Trophoblast cell (in vitro differentiated cells and primary cell): ENCODE data around the gene KAT6B.

Source experiments
- DNase-seq, 2 donors: peaks; one replicate each; pipeline ENCODE4 v3.0.0-alpha.2; 2016
- H2AFZ ChIP-seq: 2 replicates; pipeline ENCODE4 v1.6.1; 2013; ENCODE audit warnings: low read length, moderate library complexity, mild to moderate bottlenecking; ENCODE audit not compliant: insufficient read depth, poor library complexity
- H2AK5ac ChIP-seq: 2 replicates; pipeline ENCODE4 v1.6.1; 2013; ENCODE audit warnings: mild to moderate bottlenecking, low read length
- H2BK120ac ChIP-seq: 2 replicates; pipeline ENCODE4 v1.6.1; 2013; ENCODE audit warnings: low read length, mild to moderate bottlenecking, moderate library complexity; ENCODE audit not compliant: insufficient read depth, poor library complexity
- H2BK12ac ChIP-seq: 2 replicates; pipeline ENCODE4 v1.6.1; 2013; ENCODE audit warnings: mild to moderate bottlenecking, low read length, moderate library complexity
- H2BK5ac ChIP-seq: 2 replicates; pipeline ENCODE4 v1.6.1; 2013; ENCODE audit warnings: low read length, low read depth, moderate library complexity, mild to moderate bottlenecking; ENCODE audit not compliant: poor library complexity
- H3K14ac ChIP-seq: 2 replicates; pipeline ENCODE4 v1.6.1; 2013; ENCODE audit warnings: mild to moderate bottlenecking, low read length
- H3K18ac ChIP-seq: 2 replicates; pipeline ENCODE4 v1.6.1; 2013; ENCODE audit warnings: mild to moderate bottlenecking, low read length
- H3K23ac ChIP-seq: 2 replicates; pipeline ENCODE4 v1.6.1; 2013; ENCODE audit warnings: low read length
- H3K27ac ChIP-seq: 2 replicates; pipeline ENCODE4 v1.5.1; 2013; ENCODE audit warnings: low read depth, mild to moderate bottlenecking, inconsistent platforms, low read length, moderate library complexity
- H3K27me3 ChIP-seq: 2 replicates; pipeline ENCODE4 v1.6.1; 2013; ENCODE audit warnings: inconsistent platforms, mild to moderate bottlenecking, low read length, moderate library complexity; ENCODE audit not compliant: insufficient read depth
- H3K36me3 ChIP-seq, 2 experiments: 1 replicate in 1 of 2; 2 replicates in 1 of 2; pipeline ENCODE4 v1.6.1; 2013; ENCODE audit warnings: low read length in 2 of 2, mild to moderate bottlenecking in 2 of 2, moderate library complexity in 1 of 2; ENCODE audit not compliant: insufficient read depth in 2 of 2, control insufficient read depth in 1 of 2
- H3K4ac ChIP-seq: 2 replicates; pipeline ENCODE4 v1.6.1; 2013; ENCODE audit warnings: low read depth, mild to moderate bottlenecking, low read length, moderate library complexity
- H3K4me1 ChIP-seq, 2 experiments: 1 replicate in 1 of 2; 2 replicates in 1 of 2; pipeline ENCODE4 v1.6.1; 2013; ENCODE audit warnings: low read length in 2 of 2, mild to moderate bottlenecking in 2 of 2, moderate library complexity in 1 of 2; ENCODE audit not compliant: insufficient read depth in 2 of 2, control insufficient read depth in 1 of 2
- H3K4me2 ChIP-seq: 2 replicates; pipeline ENCODE4 v1.6.1; 2013; ENCODE audit warnings: inconsistent platforms, mild to moderate bottlenecking, low read length, moderate library complexity
- H3K4me3 ChIP-seq: 2 replicates; pipeline ENCODE4 v1.5.1; 2013; ENCODE audit warnings: mild to moderate bottlenecking, low read depth, low read length, inconsistent platforms
- H3K79me1 ChIP-seq: one replicate; pipeline ENCODE4 v1.6.1; 2013; ENCODE audit warnings: low read length
- H3K79me2 ChIP-seq: 2 replicates; pipeline ENCODE4 v1.6.1; 2013; ENCODE audit warnings: low read length, mild to moderate bottlenecking; ENCODE audit not compliant: control insufficient read depth, insufficient read depth, poor library complexity
- H3K9ac ChIP-seq: 2 replicates; pipeline ENCODE4 v1.6.1; 2013; ENCODE audit warnings: mild to moderate bottlenecking, low read length
- H3K9me3 ChIP-seq: 2 replicates; pipeline ENCODE4 v1.6.1; 2013; ENCODE audit warnings: low read depth, mild to moderate bottlenecking, control low read depth, inconsistent platforms, low read length; ENCODE audit not compliant: insufficient read depth
- H4K12ac ChIP-seq: 2 replicates; pipeline ENCODE4 v1.6.1; 2013; ENCODE audit warnings: low read depth, mild to moderate bottlenecking, low read length, moderate library complexity
- H4K8ac ChIP-seq: 2 replicates; pipeline ENCODE4 v1.6.1; 2013; ENCODE audit warnings: low read depth, mild to moderate bottlenecking, low read length, moderate library complexity
- H4K91ac ChIP-seq: one replicate; pipeline ENCODE4 v1.6.1; 2013; ENCODE audit warnings: low read depth, mild to moderate bottlenecking, low read length, moderate library complexity
- WGBS: extraction: QIAGEN DNeasy Blood & Tissue Kit; methylation state at CpG from one replicate; pipeline ENCODE4 v1.1.7; 2013; ENCODE audit warnings: missing lambda C conversion rate; ENCODE audit not compliant: insufficient read length, insufficient coverage; ENCODE audit errors: extremely low coverage; 5-methylcytosine and 5-hydroxymethylcytosine counted together

Gene KAT6B

DNA sequence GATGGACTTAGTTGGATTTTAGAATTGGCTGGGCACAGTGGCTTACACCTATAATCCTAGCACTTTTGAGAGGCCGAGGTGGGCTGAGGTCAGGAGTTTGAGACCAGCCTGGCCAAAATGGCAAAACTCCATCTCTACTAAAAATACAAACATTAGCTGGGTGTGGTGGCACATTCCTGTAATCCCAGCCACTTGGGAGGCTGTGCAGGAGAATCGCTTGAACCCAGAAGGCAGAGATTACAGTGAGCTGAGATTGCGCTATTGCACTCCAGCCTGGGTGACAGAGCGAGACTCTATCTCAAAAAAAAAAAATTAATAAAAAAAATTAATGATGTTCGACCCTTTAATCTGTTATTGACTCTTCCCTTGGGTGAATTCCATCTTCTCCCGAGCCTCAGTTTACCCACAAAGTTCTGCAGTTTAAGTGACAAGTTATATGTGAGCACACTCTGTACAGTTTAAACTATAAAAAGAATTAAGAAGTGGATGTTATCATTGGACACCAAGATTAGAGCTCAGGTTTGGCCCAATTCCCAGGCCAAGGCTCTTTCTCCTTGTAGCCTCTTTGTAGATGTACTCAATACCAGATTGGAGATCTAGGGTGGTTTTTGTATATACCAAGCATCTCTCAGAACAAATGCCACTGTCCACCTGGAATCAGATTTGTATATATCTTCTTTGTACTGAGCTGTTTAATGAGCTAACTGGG, 15.0 kb downstream of the KAT6B start:
- no peak overlapping the region for H4K8ac ChIP-seq
- no peak overlapping the region for H3K9ac ChIP-seq
- no peaks in the 10 kb centered on the region for H3K4me1 ChIP-seq
- no peak for DNase-seq
- no peak overlapping the region for H2AK5ac ChIP-seq
- no peak overlapping the region for H3K4ac ChIP-seq
- no peak overlapping the region for H2AFZ ChIP-seq
- no peak overlapping the region for H3K4me3 ChIP-seq
- no peak overlapping the region for H2BK120ac ChIP-seq
- H3K14ac ChIP-seq, result no peak overlapping the region
- H4K91ac ChIP-seq, result no peak overlapping the region
- H3K18ac ChIP-seq, result no peak overlapping the region
- H3K27ac ChIP-seq, result no peak overlapping the region
- no peaks in the 10 kb centered on the region for H3K79me1 ChIP-seq
- H2BK5ac ChIP-seq, result no peak overlapping the region
- H3K27me3 ChIP-seq, result no peaks in the 10 kb centered on the region
- H4K12ac ChIP-seq, result no peak overlapping the region
- no peak overlapping the region for H3K4me2 ChIP-seq
- H3K79me2 ChIP-seq, result no peaks in the 10 kb centered on the region
- H3K36me3 ChIP-seq, result peaks cover 2 to 4% of the 10 kb centered on the region in 2 experiments
- no peaks in the 10 kb centered on the region for H3K9me3 ChIP-seq
- no peak overlapping the region for H3K23ac ChIP-seq
- H2BK12ac ChIP-seq, result no peak overlapping the region
- WGBS, result no CpG with 5 or more reads among the region's 6 CpGs

DNA sequence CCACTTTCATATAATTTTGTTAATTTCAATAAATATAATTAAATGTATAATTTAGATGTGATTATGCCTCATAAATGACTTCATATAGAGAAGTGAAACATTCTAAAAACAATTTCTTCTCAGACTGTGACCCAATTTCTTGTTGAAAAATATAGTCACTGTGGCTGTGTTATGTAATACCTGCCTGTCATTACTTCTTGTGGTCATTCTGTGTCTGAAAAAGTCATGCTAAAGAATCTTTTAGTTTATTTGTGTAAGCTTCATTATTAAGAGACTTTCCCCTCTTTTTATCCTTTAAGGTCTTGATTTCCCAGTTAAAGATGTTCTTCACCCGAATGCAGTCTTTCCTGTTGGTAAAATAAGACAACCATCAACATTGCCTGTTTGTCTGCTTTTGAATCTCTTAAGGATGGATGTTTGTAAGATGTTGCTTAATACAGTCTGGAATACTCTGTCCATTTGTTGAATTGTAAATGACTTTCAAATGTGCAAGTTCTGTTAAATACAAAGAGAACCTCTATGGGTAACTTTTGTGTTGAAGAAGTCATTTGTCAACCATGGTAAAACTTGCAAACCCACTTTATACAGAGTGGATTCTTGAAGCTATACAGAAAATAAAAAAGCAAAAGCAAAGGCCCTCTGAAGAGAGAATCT, 16.0 kb downstream of the KAT6B start:
- H3K27ac ChIP-seq, result no peak overlapping the region
- H2BK5ac ChIP-seq, result no peak overlapping the region
- H4K8ac ChIP-seq, result no peak overlapping the region
- no peak overlapping the region for H2BK12ac ChIP-seq
- no peaks in the 10 kb centered on the region for H3K79me2 ChIP-seq
- H3K4ac ChIP-seq, result no peak overlapping the region
- no peak overlapping the region for H3K4me3 ChIP-seq
- no peak overlapping the region for H2AK5ac ChIP-seq
- H3K27me3 ChIP-seq, result no peaks in the 10 kb centered on the region
- H3K23ac ChIP-seq, result no peak overlapping the region
- no peaks in the 10 kb centered on the region for H3K9me3 ChIP-seq
- no peaks in the 10 kb centered on the region for H3K4me1 ChIP-seq
- WGBS, result no CpG with 5 or more reads among the region's 1 CpG
- no peak overlapping the region for H3K9ac ChIP-seq
- no peak overlapping the region for H3K14ac ChIP-seq
- H3K18ac ChIP-seq, result no peak overlapping the region
- no peaks in the 10 kb centered on the region for H3K79me1 ChIP-seq
- H4K91ac ChIP-seq, result no peak overlapping the region
- no peak for DNase-seq
- peaks cover 2 to 4% of the 10 kb centered on the region in 2 experiments for H3K36me3 ChIP-seq
- H2AFZ ChIP-seq, result no peak overlapping the region
- no peak overlapping the region for H4K12ac ChIP-seq
- no peak overlapping the region for H3K4me2 ChIP-seq
- H2BK120ac ChIP-seq, result no peak overlapping the region

DNA sequence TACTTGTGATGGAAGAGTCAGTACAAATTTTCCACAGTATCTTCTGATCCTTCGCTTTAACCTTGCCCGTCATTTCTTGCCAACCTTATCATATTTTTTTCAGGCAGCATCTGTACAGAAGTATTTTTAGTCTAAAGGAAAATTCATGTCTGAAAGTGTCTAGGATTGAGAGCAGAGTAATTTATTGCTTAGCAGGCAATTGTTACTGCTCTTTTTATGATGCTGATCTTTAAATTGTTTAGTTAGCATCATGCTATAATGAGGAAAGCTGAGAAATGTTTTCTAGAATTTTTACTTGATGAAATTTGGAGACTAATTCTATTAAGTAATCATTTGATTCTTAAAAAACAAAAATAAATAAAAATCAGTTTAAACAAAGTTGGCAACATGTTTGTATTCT, 20.6 kb downstream of the KAT6B start:
- Histone ChIP-seq H3K9me3 (no peaks in the 10 kb centered on the region), H2BK120ac (no peak overlapping the region), H3K18ac (no peak overlapping the region), H3K4me3 (no peak overlapping the region), H2BK5ac (no peak overlapping the region), H3K4ac (no peak overlapping the region), H4K8ac (no peak overlapping the region), H3K79me1 (no peaks in the 10 kb centered on the region), H2AK5ac (no peak overlapping the region), H4K91ac (no peak overlapping the region), H3K27ac (no peak overlapping the region), H3K36me3 (peaks cover 4% of the 10 kb centered on the region in 2 experiments), H3K4me1 (no peaks in the 10 kb centered on the region), H3K23ac (no peak overlapping the region), H3K27me3 (no peaks in the 10 kb centered on the region), H3K14ac (no peak overlapping the region), H3K4me2 (no peak overlapping the region), H3K9ac (no peak overlapping the region), H3K79me2 (no peaks in the 10 kb centered on the region), H4K12ac (no peak overlapping the region), H2AFZ (no peak overlapping the region), H2BK12ac (no peak overlapping the region)
- DNase-seq, result no peak
- WGBS, result no CpG with 5 or more reads among the region's 2 CpGs

DNA sequence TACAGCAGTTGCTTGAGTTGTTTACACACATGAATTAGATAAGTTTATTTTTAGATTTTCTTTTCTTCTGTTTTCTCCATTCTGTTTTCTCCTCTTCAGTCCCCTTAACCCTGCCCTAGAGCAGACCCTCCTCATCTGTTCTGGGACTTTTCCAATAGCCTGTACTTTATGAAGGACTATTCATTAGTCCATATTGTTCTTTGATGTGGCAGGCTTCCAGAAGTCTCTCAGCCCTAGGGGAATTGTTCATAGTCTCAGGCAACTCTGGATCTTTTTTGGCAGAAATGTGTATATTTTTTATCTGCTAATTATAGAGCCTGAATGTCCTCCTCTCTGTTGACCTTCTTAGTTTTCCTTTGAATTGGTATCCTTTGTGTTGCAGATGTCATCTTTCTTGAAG, 25.4 kb downstream of the KAT6B start:
- DNase-seq, result no peak

More for the DNA sequence above, 25.4 kb downstream of the KAT6B start:
- Histone ChIP-seq H2AK5ac (no peak overlapping the region), H2BK5ac (no peak overlapping the region), H4K12ac (no peak overlapping the region), H3K79me2 (no peaks in the 10 kb centered on the region), H3K4ac (no peak overlapping the region), H2AFZ (no peak overlapping the region), H3K14ac (no peak overlapping the region), H3K9me3 (no peaks in the 10 kb centered on the region), H3K23ac (no peak overlapping the region), H3K4me3 (no peak overlapping the region), H3K27me3 (no peaks in the 10 kb centered on the region), H2BK120ac (no peak overlapping the region), H3K36me3 (peaks cover 0 to 2% of the 10 kb centered on the region in 2 experiments), H3K18ac (no peak overlapping the region), H3K4me1 (no peaks in the 10 kb centered on the region), H3K9ac (no peak overlapping the region), H4K8ac (no peak overlapping the region), H3K79me1 (no peaks in the 10 kb centered on the region), H4K91ac (no peak overlapping the region), H3K4me2 (no peak overlapping the region), H3K27ac (no peak overlapping the region), H2BK12ac (no peak overlapping the region)
